HEK293 (cell line): ENCODE measurements around the gene RAB39A.

ENCODE experiments used
- CTCF ChIA-PET: fragments of 350-600 bp; formaldehyde crosslinking; extraction: SDS; loops from one replicate; lab custom pipeline; 2021; ENCODE audit warnings: antibody characterized with exemption; lab: Yijun Ruan, JAX
- POLR2A ChIA-PET: fragments of 300-600 bp; formaldehyde crosslinking; extraction: SDS; loops from one replicate; lab custom pipeline; 2020; ENCODE audit warnings: antibody characterized with exemption, inconsistent platforms; lab: Yijun Ruan, JAX
- H3K27ac ChIP-seq: fragments of 200-500 bp; sonication (Bioruptor generic); 2 replicates; pipeline ENCODE4 v1.5.1; 2014; ENCODE audit warnings: low read depth, low read length, control low read depth, inconsistent platforms; ENCODE audit errors: extremely low read depth
- H3K36me3 ChIP-seq, 2 experiments: fragments of 200-500 bp in 1 of 2; sonication (Bioruptor generic) in 1 of 2; 1 replicate in 1 of 2; 2 replicates in 1 of 2; pipeline ENCODE4 v1.5.1; 2014 to 2017; ENCODE audit warnings: inconsistent platforms in 2 of 2, low read length in 2 of 2; ENCODE audit not compliant: control insufficient read depth in 2 of 2, insufficient read depth in 1 of 2
- H3K4me1 ChIP-seq: fragments of 200-500 bp; sonication (Bioruptor generic); 2 replicates; pipeline ENCODE4 v1.5.1; 2014; ENCODE audit warnings: mild to moderate bottlenecking, low read length, inconsistent platforms; ENCODE audit not compliant: control insufficient read depth, insufficient read depth
- H3K4me3 ChIP-seq: 2 replicates; pipeline ENCODE4 v1.5.1; 2011; ENCODE audit warnings: low read depth, mild to moderate bottlenecking, control low read depth, low read length, moderate library complexity
- H3K9me3 ChIP-seq: fragments of 200-500 bp; sonication (Bioruptor generic); 2 replicates; pipeline ENCODE4 v1.5.1; 2014; ENCODE audit warnings: low read depth, low read length, inconsistent platforms; ENCODE audit not compliant: control insufficient read depth, insufficient read depth
- GFI1B ChIP-seq: fragments of 450-650 bp; formaldehyde crosslinking; IDR thresholded peaks from 2 replicates; pipeline ENCODE4 v1.5.1; 2016; ENCODE audit warnings: missing biosample characterization, missing genetic modification characterization
- GLI4 ChIP-seq: fragments of 450-650 bp; formaldehyde crosslinking; IDR thresholded peaks from 2 replicates; pipeline ENCODE4 v1.5.1; 2016; ENCODE audit warnings: missing biosample characterization, missing genetic modification characterization
- KLF9 ChIP-seq: fragments of 450-650 bp; formaldehyde crosslinking; IDR thresholded peaks from 2 replicates; pipeline ENCODE4 v1.5.1; 2016; ENCODE audit warnings: missing biosample characterization, missing genetic modification characterization, low read depth
- OSR2 ChIP-seq: fragments of 450-650 bp; formaldehyde crosslinking; IDR thresholded peaks from 2 replicates; pipeline ENCODE4 v1.5.1; 2016; ENCODE audit warnings: missing biosample characterization, missing genetic modification characterization
- PATZ1 ChIP-seq: fragments of 450-650 bp; formaldehyde crosslinking; IDR thresholded peaks from 2 replicates; pipeline ENCODE4 v1.5.1; 2016; ENCODE audit warnings: missing biosample characterization, missing genetic modification characterization
- WT1 ChIP-seq: fragments of 450-650 bp; formaldehyde crosslinking; IDR thresholded peaks from 2 replicates; pipeline ENCODE4 v1.5.1; 2016; ENCODE audit warnings: missing biosample characterization, missing genetic modification characterization
- ZBTB11 ChIP-seq: fragments of 450-650 bp; formaldehyde crosslinking; conservative IDR thresholded peaks from 2 replicates; pipeline ENCODE4 v1.5.1; 2016; ENCODE audit warnings: low read depth, missing biosample characterization, missing genetic modification characterization
- ZBTB26 ChIP-seq: fragments of 450-650 bp; formaldehyde crosslinking; optimal IDR thresholded peaks from 2 replicates; pipeline ENCODE3; 2016; ENCODE audit warnings: missing biosample characterization, mild to moderate bottlenecking, missing genetic modification characterization
- ZBTB48 ChIP-seq: fragments of 450-650 bp; formaldehyde crosslinking; IDR thresholded peaks from 2 replicates; pipeline ENCODE4 v1.5.1; 2016; ENCODE audit warnings: missing biosample characterization, missing genetic modification characterization
- ZFP37 ChIP-seq: fragments of 450-650 bp; formaldehyde crosslinking; IDR thresholded peaks from 2 replicates; pipeline ENCODE4 v1.5.1; 2016; ENCODE audit warnings: missing biosample characterization, missing genetic modification characterization
- ZNF112 ChIP-seq: fragments of 450-650 bp; formaldehyde crosslinking; IDR thresholded peaks from 2 replicates; pipeline ENCODE4 v1.5.0; 2017; ENCODE audit warnings: missing biosample characterization, missing genetic modification characterization
- ZNF114 ChIP-seq: fragments of 450-650 bp; formaldehyde crosslinking; IDR thresholded peaks from 2 replicates; pipeline ENCODE4 v1.5.0; 2017; ENCODE audit warnings: missing biosample characterization, missing genetic modification characterization
- ZNF2 ChIP-seq: fragments of 450-650 bp; formaldehyde crosslinking; IDR thresholded peaks from 2 replicates; pipeline ENCODE4 v1.5.1; 2016; ENCODE audit warnings: missing biosample characterization, missing genetic modification characterization
- ZNF280D ChIP-seq: fragments of 450-650 bp; formaldehyde crosslinking; IDR thresholded peaks from 2 replicates; pipeline ENCODE4 v1.5.1; 2016; ENCODE audit warnings: missing biosample characterization, missing genetic modification characterization
- ZNF404 ChIP-seq: fragments of 450-650 bp; formaldehyde crosslinking; IDR thresholded peaks from 2 replicates; pipeline ENCODE4 v1.5.1; 2017; ENCODE audit warnings: missing biosample characterization, missing genetic modification characterization
- ZNF580 ChIP-seq: fragments of 450-650 bp; formaldehyde crosslinking; IDR thresholded peaks from 2 replicates; pipeline ENCODE4 v1.5.1; 2016; ENCODE audit warnings: missing biosample characterization, missing genetic modification characterization
- ZNF610 ChIP-seq: fragments of 450-650 bp; formaldehyde crosslinking; IDR thresholded peaks from 2 replicates; pipeline ENCODE4 v1.5.1; 2016; ENCODE audit warnings: missing biosample characterization, missing genetic modification characterization, borderline replicate concordance
- ZNF664 ChIP-seq: fragments of 450-650 bp; formaldehyde crosslinking; IDR thresholded peaks from 2 replicates; pipeline ENCODE4 v1.5.1; 2016; ENCODE audit warnings: missing biosample characterization, missing genetic modification characterization
- ZNF692 ChIP-seq: fragments of 450-650 bp; formaldehyde crosslinking; IDR thresholded peaks from 2 replicates; pipeline ENCODE4 v1.5.1; 2016; ENCODE audit warnings: missing biosample characterization, missing genetic modification characterization
- ZNF776 ChIP-seq: fragments of 450-650 bp; formaldehyde crosslinking; IDR thresholded peaks from 2 replicates; pipeline ENCODE4 v1.5.0; 2017; ENCODE audit warnings: missing biosample characterization, missing genetic modification characterization, borderline replicate concordance
- ZNF837 ChIP-seq: fragments of 450-650 bp; formaldehyde crosslinking; IDR thresholded peaks from 2 replicates; pipeline ENCODE4 v1.5.1; 2016; ENCODE audit warnings: missing biosample characterization, missing genetic modification characterization
- ZSCAN30 ChIP-seq: fragments of 450-650 bp; IDR thresholded peaks from 2 replicates; pipeline ENCODE4 v1.5.1; 2018; ENCODE audit warnings: missing biosample characterization, mild to moderate bottlenecking, missing genetic modification characterization, moderate library complexity
- ZXDB ChIP-seq: fragments of 450-650 bp; formaldehyde crosslinking; IDR thresholded peaks from 2 replicates; pipeline ENCODE4 v1.5.1; 2016; ENCODE audit warnings: missing biosample characterization, missing genetic modification characterization

RAB39A gene

DNA sequence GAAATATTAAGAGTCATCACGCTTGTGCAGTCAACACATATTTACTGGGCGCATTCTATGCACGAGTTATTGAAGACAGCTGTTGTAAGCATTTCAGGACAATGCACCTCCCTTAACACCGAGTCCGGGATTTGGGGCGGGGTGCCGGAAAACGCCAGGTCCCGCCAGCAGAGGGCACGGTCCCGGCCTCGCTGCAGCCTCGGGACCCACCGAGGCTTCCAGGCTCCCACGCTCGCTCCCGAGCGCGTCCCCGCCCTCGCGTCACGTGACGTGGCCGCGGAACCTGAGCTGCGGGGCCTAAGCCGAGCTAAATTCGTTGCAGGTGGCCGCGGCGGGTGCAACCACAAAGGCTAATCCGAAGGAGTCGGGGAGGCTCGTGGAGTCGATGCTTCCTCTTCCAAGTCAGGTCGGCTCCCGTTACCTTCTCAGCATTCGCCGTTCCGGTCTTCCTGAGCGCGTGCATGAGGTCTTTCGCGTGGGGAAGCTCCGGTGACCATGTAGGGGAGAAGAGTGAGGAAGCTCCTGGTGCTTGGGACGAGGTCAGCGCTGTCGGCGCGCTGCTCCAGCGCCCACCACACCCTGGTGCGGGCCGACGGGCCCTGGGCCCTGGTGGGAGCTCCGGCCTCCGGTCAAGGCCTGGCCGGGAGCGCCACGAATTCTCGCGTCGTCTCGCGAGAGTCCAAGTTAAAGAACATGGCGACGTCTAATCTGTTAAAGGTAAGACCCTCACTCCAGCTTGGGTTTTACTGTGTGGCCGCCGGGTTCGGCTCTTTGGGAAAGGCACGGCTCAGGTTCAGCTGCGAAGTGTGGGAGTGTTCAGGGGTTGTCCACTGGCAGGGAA, 80.6 kb downstream of the RAB39A start, which contains the start of gene CUL5:
Gene CUL5 (plus strand): TSS at position 243 of the 841 bp plus-strand sequence. CDS start 451 bp downstream, at position 694.
- POLR2A ChIA-PET: interaction anchor here (0.6 kb wide), 2 partner anchors 61 to 100 kb away, joined by 3 to 8 read pairs; no protein-coding TSS in a partner anchor
- Histone ChIP-seq H3K4me3 (peak within 1 kb of the TSS; percentile 90), H3K9me3 (no peaks in the 10 kb centered on the region)
- TF ChIP-seq ZFP37 (tag by site-specific recombination) (peak; percentile 96), ZBTB11 (tag by site-specific recombination) (peak; percentile 37), ZNF837 (tag by site-specific recombination) (no peak), ZNF610 (tag by site-specific recombination) (no peak; the same call in 1 of the 2 replicates), ZNF580 (peak; percentile 83), ZNF664 (tag by site-specific recombination) (no peak), ZSCAN30 (tag by site-specific recombination) (peak; percentile 62; the same call in 1 of the 2 replicates), ZNF2 (tag by site-specific recombination) (peak; percentile 95), ZBTB48 (tag by site-specific recombination) (0 out of 2 replicates have a peak, but pooled peaks have one; percentile 13), GFI1B (tag by site-specific recombination) (no peak; the same call in 1 of the 2 replicates), GLI4 (tag by site-specific recombination) (peak; percentile 71), ZXDB (tag by site-specific recombination) (peak; percentile 94), ZNF776 (no peak), ZNF112 (tag by site-specific recombination) (no peak), WT1 (no peak), ZNF280D (peak; percentile 27; the same call in 1 of the 2 replicates), KLF9 (tag by site-specific recombination) (peak; percentile 72), PATZ1 (peak; percentile 38; the same call in 1 of the 2 replicates), ZNF404 (tag by site-specific recombination) (no peak), ZNF692 (tag by site-specific recombination) (peak; percentile 97), OSR2 (peak; percentile 33; the same call in 1 of the 2 replicates), ZNF114 (tag by site-specific recombination) (no peak), ZBTB26 (tag by site-specific recombination) (peak; percentile 99)

More for the DNA sequence above, 80.6 kb downstream of the RAB39A start, which contains the start of gene CUL5:
- peaks cover 0 to 2% of the 10 kb centered on the region in 2 experiments; a peak in 1 of 3 replicates for H3K36me3 ChIP-seq
- no peaks in the 10 kb centered on the region for H3K4me1 ChIP-seq
- H3K27ac ChIP-seq: peak within 1 kb of the TSS; percentile 93
- CTCF ChIA-PET: interaction anchor here (0.5 to 2.8 kb wide), 29 partner anchors 9 to 1718 kb away, joined by 3 to 31 read pairs (median 3); partner anchors contain the start of gene DDX10
